Measurements from ENCODE around the gene CDH23.

DNA sequence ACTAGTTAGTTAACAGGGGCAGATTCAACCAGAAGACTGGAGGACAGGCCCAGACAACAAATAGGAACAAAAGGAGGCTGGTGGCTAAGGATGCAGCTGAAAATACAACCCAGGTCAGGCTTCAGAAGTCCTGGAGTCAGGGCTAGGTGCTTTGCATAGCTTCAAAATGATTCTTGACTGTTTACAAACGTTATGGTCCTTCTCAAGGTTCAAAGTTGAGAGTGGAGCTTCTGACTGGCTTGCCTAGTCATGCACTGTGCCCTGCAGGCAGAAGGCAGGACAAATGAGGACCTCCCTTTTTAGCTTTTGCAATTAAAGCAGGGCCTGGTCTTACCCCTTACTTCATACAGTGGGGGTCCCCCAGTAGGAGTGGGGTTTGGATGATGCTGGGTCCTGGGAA is 4.4 kb upstream of the CDH23 start:
- TF ChIP-seq, protein P1, sequence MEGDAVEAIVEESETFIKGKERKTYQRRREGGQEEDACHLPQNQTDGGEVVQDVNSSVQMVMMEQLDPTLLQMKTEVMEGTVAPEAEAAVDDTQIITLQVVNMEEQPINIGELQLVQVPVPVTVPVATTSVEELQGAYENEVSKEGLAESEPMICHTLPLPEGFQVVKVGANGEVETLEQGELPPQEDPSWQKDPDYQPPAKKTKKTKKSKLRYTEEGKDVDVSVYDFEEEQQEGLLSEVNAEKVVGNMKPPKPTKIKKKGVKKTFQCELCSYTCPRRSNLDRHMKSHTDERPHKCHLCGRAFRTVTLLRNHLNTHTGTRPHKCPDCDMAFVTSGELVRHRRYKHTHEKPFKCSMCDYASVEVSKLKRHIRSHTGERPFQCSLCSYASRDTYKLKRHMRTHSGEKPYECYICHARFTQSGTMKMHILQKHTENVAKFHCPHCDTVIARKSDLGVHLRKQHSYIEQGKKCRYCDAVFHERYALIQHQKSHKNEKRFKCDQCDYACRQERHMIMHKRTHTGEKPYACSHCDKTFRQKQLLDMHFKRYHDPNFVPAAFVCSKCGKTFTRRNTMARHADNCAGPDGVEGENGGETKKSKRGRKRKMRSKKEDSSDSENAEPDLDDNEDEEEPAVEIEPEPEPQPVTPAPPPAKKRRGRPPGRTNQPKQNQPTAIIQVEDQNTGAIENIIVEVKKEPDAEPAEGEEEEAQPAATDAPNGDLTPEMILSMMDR (IDR thresholded peaks at IDR 0.05), result no peak
- no peak for TF ChIP-seq ZFX (IDR thresholded peaks at IDR 0.05; ENCODE audit: borderline replicate concordance)

Data from 22Rv1 (cell line).